Liver (tissue), 9 donors: Measurements from ENCODE around the gene TMEM45A. TPM values are rescaled to one million over a fixed set of nuclear protein-coding genes. Genes with fewer than 3 reads are reported as not detected.

Experiments
- DNase-seq: peaks from one replicate; pipeline ENCODE4 v3.0.0-alpha.2; 2017; ENCODE audit warnings: low spot score
- H3K27ac ChIP-seq, 2 donors: one replicate each; pipeline ENCODE4 v1.7.0; 2013; ENCODE audit warnings: inconsistent platforms in 2 of 2, low read length in 2 of 2, control low read depth in 1 of 2, low read depth in 1 of 2, mild to moderate bottlenecking in 1 of 2
- H3K27me3 ChIP-seq, 4 donors: one replicate each; pipeline versions ENCODE4 v1.6.1 to v1.7.0; 2013; ENCODE audit warnings: low read length in 3 of 4, inconsistent platforms in 1 of 4, mild to moderate bottlenecking in 1 of 4, moderate library complexity in 1 of 4; ENCODE audit not compliant: control insufficient read depth in 4 of 4, insufficient read depth in 4 of 4
- H3K36me3 ChIP-seq, 4 donors: one replicate each; pipeline versions ENCODE4 v1.6.1 to v1.7.0; 2013; ENCODE audit warnings: low read length in 3 of 4, mild to moderate bottlenecking in 3 of 4, low read depth in 1 of 4, moderate library complexity in 1 of 4; ENCODE audit not compliant: control insufficient read depth in 4 of 4, insufficient read depth in 3 of 4
- H3K4me1 ChIP-seq, 4 donors: one replicate each; pipeline versions ENCODE4 v1.6.1 to v1.7.0; 2013; ENCODE audit warnings: low read length in 3 of 4, mild to moderate bottlenecking in 3 of 4, moderate library complexity in 1 of 4; ENCODE audit not compliant: control insufficient read depth in 4 of 4, insufficient read depth in 4 of 4
- H3K4me3 ChIP-seq, 3 donors: one replicate each; pipeline versions ENCODE4 v1.6.1 to v1.7.0; 2013; ENCODE audit warnings: low read length in 3 of 3, control low read depth in 1 of 3, low read depth in 1 of 3, mild to moderate bottlenecking in 1 of 3
- H3K9ac ChIP-seq, 2 donors: one replicate each; pipeline ENCODE4 v1.7.0; 2013; ENCODE audit warnings: low read length in 2 of 2, mild to moderate bottlenecking in 2 of 2, moderate library complexity in 2 of 2, control low read depth in 1 of 2, low read depth in 1 of 2
- H3K9me3 ChIP-seq, 4 donors: one replicate each; pipeline versions ENCODE4 v1.6.1 to v1.7.0; 2013; ENCODE audit warnings: low read length in 3 of 4; ENCODE audit not compliant: control insufficient read depth in 4 of 4
- ATF3 ChIP-seq: IDR thresholded peaks from 2 replicates; pipeline ENCODE4 v1.6.1; 2016; ENCODE audit warnings: antibody characterized with exemption
- CTCF ChIP-seq: fragments of 150-350 bp; IDR thresholded peaks from 2 replicates; pipeline ENCODE4 v1.5.1; 2017; ENCODE audit warnings: improper control_type of control experiment, low read depth, low read length; ENCODE audit not compliant: missing input control
- EGR1 ChIP-seq, 2 donors: IDR thresholded peaks; 2 replicates each; pipeline ENCODE4 v1.6.1; 2016 to 2018; ENCODE audit warnings: antibody characterized with exemption in 2 of 2, low read depth in 2 of 2
- FOXA1 ChIP-seq: IDR thresholded peaks from 2 replicates; pipeline ENCODE4 v1.6.1; 2016; ENCODE audit warnings: antibody characterized with exemption
- FOXA2 ChIP-seq: IDR thresholded peaks from 2 replicates; pipeline ENCODE4 v1.6.1; 2016; ENCODE audit warnings: antibody characterized with exemption
- GABPA ChIP-seq, 2 donors: IDR thresholded peaks in 1 of 2; conservative IDR thresholded peaks in 1 of 2; 2 replicates each; pipeline ENCODE4 v1.6.1; 2016; ENCODE audit warnings: antibody characterized with exemption in 2 of 2, mild to moderate bottlenecking in 1 of 2, moderate library complexity in 1 of 2
- HNF4A ChIP-seq, 2 donors: conservative IDR thresholded peaks; 2 replicates each; pipeline ENCODE4 v1.6.1; 2016; ENCODE audit warnings: antibody characterized with exemption in 2 of 2, mild to moderate bottlenecking in 2 of 2
- HNF4G ChIP-seq: IDR thresholded peaks from 2 replicates; pipeline ENCODE4 v1.6.1; 2016; ENCODE audit warnings: antibody characterized with exemption
- JUND ChIP-seq, 2 donors: IDR thresholded peaks; 2 replicates each; pipeline ENCODE4 v1.6.1; 2016; ENCODE audit warnings: antibody characterized with exemption in 2 of 2
- MAX ChIP-seq: IDR thresholded peaks from 2 replicates; pipeline ENCODE4 v1.6.1; 2016; ENCODE audit warnings: antibody characterized with exemption
- NR2F2 ChIP-seq: IDR thresholded peaks from 2 replicates; pipeline ENCODE4 v1.6.1; 2016; ENCODE audit warnings: antibody characterized with exemption
- RAD21 ChIP-seq, 2 donors: IDR thresholded peaks; 2 replicates each; pipeline ENCODE4 v1.6.1; 2016; ENCODE audit warnings: antibody characterized with exemption in 2 of 2, mild to moderate bottlenecking in 2 of 2
- REST ChIP-seq: IDR thresholded peaks from 2 replicates; pipeline ENCODE4 v1.6.1; 2016; ENCODE audit warnings: antibody characterized with exemption, mild to moderate bottlenecking
- RXRA ChIP-seq, 2 donors: IDR thresholded peaks; 2 replicates each; pipeline ENCODE4 v1.6.1; 2017 to 2018; ENCODE audit warnings: antibody characterized with exemption in 2 of 2, mild to moderate bottlenecking in 1 of 2
- SP1 ChIP-seq: IDR thresholded peaks from 2 replicates; pipeline ENCODE4 v1.6.1; 2018; ENCODE audit warnings: antibody characterized with exemption, mild to moderate bottlenecking
- TAF1 ChIP-seq: conservative IDR thresholded peaks from 2 replicates; pipeline ENCODE4 v1.6.1; 2016; ENCODE audit warnings: antibody characterized with exemption, mild to moderate bottlenecking
- YY1 ChIP-seq: IDR thresholded peaks from 2 replicates; pipeline ENCODE4 v1.6.1; 2016; ENCODE audit warnings: antibody characterized with exemption, mild to moderate bottlenecking
- ZBTB33 ChIP-seq: IDR thresholded peaks from 2 replicates; pipeline ENCODE4 v1.6.1; 2016; ENCODE audit warnings: antibody characterized with exemption
- WGBS: extraction: QIAGEN DNeasy Blood & Tissue Kit; methylation state at CpG from one replicate; pipeline ENCODE4 v1.1.7; 2013; 5-methylcytosine and 5-hydroxymethylcytosine counted together
- polyA plus RNA-seq, 2 donors: library from polyadenylated mRNA; stranded (reverse) in 1 of 2; unstranded in 1 of 2; fragments of 200-250 nt in 1 of 2; fragments of >200 nt in 1 of 2; fragmentation: Nextera tagmentation in 1 of 2; extraction: Ambion mirVana in 1 of 2; gene quantifications; one replicate each; pipeline versions ENCODE4 v1.2.1 to v1.2.3, GENCODE V29; 2013 to 2015
- total RNA-seq, 2 donors: library from RNA; depleted of rRNA; stranded (reverse); fragments of >200 nt; gene quantifications; one replicate each; pipeline ENCODE4 v1.2.3, GENCODE V29; 2014
- donor health status: healthy.
- donor health status: healthy.
- donor health status: healthy.
- donor health status: healthy.
- donor health status: healthy.

Gene TMEM45A
- total and polyA plus RNA-seq, 4 donors: 7.1 to 65.8 (median 45.1) TPM

- TF ChIP-seq NR2F2: no peak
- no peak for TF ChIP-seq HNF4A (conservative IDR thresholded peaks at IDR 0.05)
- TF ChIP-seq HNF4G: no peak
- no peak for TF ChIP-seq JUND (IDR thresholded peaks at IDR 0.05)
- no peak for TF ChIP-seq SP1
- TF ChIP-seq REST: no peak
- Histone ChIP-seq H3K9me3 (no peaks in the 10 kb centered on the region), H3K36me3 (peaks cover 2 to 16% (median 6%) of the 10 kb centered on the region in 4 donors), H3K4me3 (no peak overlapping the region), H3K4me1 (no peaks in the 10 kb centered on the region), H3K27ac (no peak overlapping the region), H3K27me3 (no peaks in the 10 kb centered on the region), H3K9ac (no peak overlapping the region)
- WGBS: 94% methylated on average over 2 of the region's 2 CpGs
- DNase-seq: no peak
These were observed 78.4 kb downstream of the TMEM45A start for GRCh38 chr3:100570811-100571210.

- 99% methylated on average over 3 of the region's 3 CpGs for WGBS
- H3K4me3 ChIP-seq: no peak overlapping the region
- H3K27me3 ChIP-seq: no peaks in the 10 kb centered on the region
- peaks cover 4 to 11% (median 6%) of the 10 kb centered on the region in 4 donors for H3K36me3 ChIP-seq
- no peak overlapping the region for H3K9ac ChIP-seq
- no peak overlapping the region for H3K27ac ChIP-seq
- peaks cover 2 to 9% (median 5%) of the 10 kb centered on the region in 4 donors for H3K4me1 ChIP-seq
- no peaks in the 10 kb centered on the region for H3K9me3 ChIP-seq
- no peak for DNase-seq
- no peak for TF ChIP-seq HNF4A (conservative IDR thresholded peaks at IDR 0.05)
- no peak for TF ChIP-seq YY1
- TF ChIP-seq ZBTB33: no peak
- no peak for TF ChIP-seq EGR1 (IDR thresholded peaks at IDR 0.05; ENCODE audit: low read depth in 2 of 2)
- TF ChIP-seq HNF4G: no peak
- no peak for TF ChIP-seq RAD21 (IDR thresholded peaks at IDR 0.05)
- TF ChIP-seq TAF1: no peak
- no peak for TF ChIP-seq ATF3
- no peak for TF ChIP-seq FOXA2
- no peak for TF ChIP-seq FOXA1
- TF ChIP-seq NR2F2: no peak
- TF ChIP-seq GABPA (IDR thresholded peaks at IDR 0.05 in 1 of 2, conservative IDR thresholded peaks at IDR 0.05 in 1 of 2): no peak
- no peak for TF ChIP-seq REST
- TF ChIP-seq SP1: no peak
- no peak for TF ChIP-seq RXRA (IDR thresholded peaks at IDR 0.05)
- no peak for TF ChIP-seq JUND (IDR thresholded peaks at IDR 0.05)
- no peak for TF ChIP-seq CTCF
- no peak for TF ChIP-seq MAX
These were observed 82.1 kb downstream of the TMEM45A start for GRCh38 chr3:100574536-100574935.
